HCT116 (cell line): ENCODE data around the gene IL20RB. TPM values are rescaled to one million over a fixed set of nuclear protein-coding genes. Genes with fewer than 3 reads are reported as not detected.

ENCODE experiments used
- ATAC-seq: fragments of 200-7000 bp; cut with Tn5 transposase; 2 replicates; pipeline ENCODE4 v1.9.1; 2020; ENCODE audit warnings: mild to moderate bottlenecking, moderate library complexity
- BruUV-seq: library from RNA; stranded (reverse); fragments of 400-500 nt; replicated peaks from 2 replicates; lab custom pipeline; 2021; lab: Mats Ljungman, UMichigan
- CTCF ChIA-PET: fragments of 300-600 bp; sonication (Branson Sonifier 250); formaldehyde crosslinking; loops from one replicate; lab custom pipeline; 2021; ENCODE audit warnings: antibody characterized with exemption; lab: Charles Lee
- POLR2A ChIA-PET: fragments of 300-600, 350-600 bp; sonication (Branson Sonifier 250); formaldehyde crosslinking; loops from one replicate; lab custom pipeline; 2021; ENCODE audit warnings: antibody characterized with exemption; lab: Charles Lee
- RAD21 ChIA-PET, 2 experiments: fragments of 300-600 bp; sonication (Branson Sonifier 250); formaldehyde crosslinking; loops; one replicate each; lab custom pipeline; 2023; ENCODE audit warnings: low total read pairs in 2 of 2; ENCODE audit not compliant: uncharacterized antibody in 2 of 2, unreplicated experiment in 2 of 2, low non-redundant PET in 1 of 2; lab: Charles Lee
- DNase-seq: peaks from one replicate; pipeline ENCODE4 v3.0.0-alpha.2; 2010; ENCODE audit warnings: low read depth, low spot score
- H2AFZ ChIP-seq: fragments of 200-600 bp; shearing (Covaris generic), sonication (generic); 2 replicates; pipeline ENCODE4 v1.6.1; 2017; ENCODE audit warnings: low read depth, mixed run types, mixed read lengths, antibody characterized with exemption, low read length; ENCODE audit not compliant: poor library complexity, severe bottlenecking
- H3K27ac ChIP-seq: 2 replicates; pipeline ENCODE4 v1.5.1; 2012; ENCODE audit warnings: low read depth, low read length
- H3K27me3 ChIP-seq: fragments of 200-600 bp; sonication (generic); 2 replicates; pipeline ENCODE4 v1.6.1; 2016; ENCODE audit warnings: mixed run types, low read length, mixed read lengths; ENCODE audit not compliant: insufficient read depth
- H3K36me3 ChIP-seq, 2 experiments: fragments of 200-500 bp in 1 of 2; fragments of 200-600 bp in 1 of 2; sonication (Bioruptor generic) in 1 of 2; sonication (generic) in 1 of 2; 2 replicates each; pipeline versions ENCODE4 v1.5.1 to v1.6.1; 2014 to 2016; ENCODE audit warnings: low read length in 2 of 2, inconsistent platforms in 1 of 2, mixed read lengths in 1 of 2, mixed run types in 1 of 2; ENCODE audit not compliant: insufficient read depth in 2 of 2, control insufficient read depth in 1 of 2
- H3K4me1 ChIP-seq, 2 experiments: fragments of 200-600 bp in 1 of 2; sonication (generic) in 1 of 2; 2 replicates each; pipeline versions ENCODE4 v1.5.1 to v1.6.1; 2012 to 2017; ENCODE audit warnings: low read length in 2 of 2, inconsistent platforms in 1 of 2, mild to moderate bottlenecking in 1 of 2, mixed read lengths in 1 of 2, mixed run types in 1 of 2, moderate library complexity in 1 of 2; ENCODE audit not compliant: insufficient read depth in 2 of 2, control insufficient read depth in 1 of 2
- H3K4me2 ChIP-seq: fragments of 200-600 bp; sonication (generic); 2 replicates; pipeline ENCODE4 v1.6.1; 2017; ENCODE audit warnings: mixed run types, low read length, mixed read lengths
- H3K4me3 ChIP-seq, 2 experiments: fragments of 200-600 bp in 1 of 2; sonication (generic) in 1 of 2; replicated peaks in 1 of 2; 2 replicates each; pipeline ENCODE4 v1.5.1; 2011 to 2016; ENCODE audit warnings: low read length in 2 of 2, control low read depth in 1 of 2, low read depth in 1 of 2, mild to moderate bottlenecking in 1 of 2, mixed read lengths in 1 of 2, mixed run types in 1 of 2
- H3K79me2 ChIP-seq: fragments of 200-600 bp; sonication (generic); 2 replicates; pipeline ENCODE4 v1.6.1; 2017; ENCODE audit warnings: mild to moderate bottlenecking, mixed run types, low read length, moderate library complexity, mixed read lengths; ENCODE audit not compliant: insufficient read depth
- H3K9ac ChIP-seq: fragments of 200-600 bp; sonication (generic); 2 replicates; pipeline ENCODE4 v1.6.1; 2016; ENCODE audit warnings: low read length, mixed read lengths
- H3K9me2 ChIP-seq: fragments of 200-600 bp; sonication (generic), shearing (Covaris generic); 2 replicates; pipeline ENCODE4 v1.6.1; 2017; ENCODE audit warnings: mixed run types, mild to moderate bottlenecking, moderate library complexity; ENCODE audit not compliant: insufficient read depth
- H3K9me3 ChIP-seq, 2 experiments: fragments of 200-500 bp in 1 of 2; fragments of 200-600 bp in 1 of 2; sonication (Bioruptor generic) in 1 of 2; sonication (generic) in 1 of 2; 2 replicates each; pipeline ENCODE4 v1.6.1; 2014 to 2017; ENCODE audit warnings: low read length in 2 of 2, mixed read lengths in 2 of 2, inconsistent platforms in 1 of 2, low read depth in 1 of 2, mild to moderate bottlenecking in 1 of 2, mixed run types in 1 of 2, moderate library complexity in 1 of 2; ENCODE audit not compliant: control insufficient read depth in 1 of 2, insufficient read depth in 1 of 2
- H4K20me1 ChIP-seq: fragments of 200-600 bp; sonication (generic), shearing (Covaris generic); 2 replicates; pipeline ENCODE4 v1.6.1; 2017; ENCODE audit warnings: mixed run types, mild to moderate bottlenecking, moderate library complexity; ENCODE audit not compliant: insufficient read depth
- CBX3 ChIP-seq: IDR thresholded peaks from 2 replicates; pipeline ENCODE4 v1.6.1; 2012; ENCODE audit warnings: low read depth
- CEBPB ChIP-seq: IDR thresholded peaks from 2 replicates; pipeline ENCODE4 v1.6.1; 2012; ENCODE audit warnings: low read depth
- CTCF ChIP-seq, 3 experiments: fragments of 200-600 bp in 1 of 3; sonication (generic) in 1 of 3; IDR thresholded peaks in 2 of 3; conservative IDR thresholded peaks in 1 of 3; 2 replicates each; pipeline ENCODE4 v1.5.1; 2012 to 2017; ENCODE audit warnings: low read depth in 2 of 3, low read length in 2 of 3, antibody characterized with exemption in 1 of 3, borderline replicate concordance in 1 of 3, control low read depth in 1 of 3, mild to moderate bottlenecking in 1 of 3, mixed read lengths in 1 of 3, mixed run types in 1 of 3, moderate library complexity in 1 of 3; ENCODE audit not compliant: insufficient read depth in 1 of 3
- EGR1 ChIP-seq: IDR thresholded peaks from 2 replicates; pipeline ENCODE4 v1.6.1; 2012; ENCODE audit warnings: low read depth
- ELF1 ChIP-seq: IDR thresholded peaks from 2 replicates; pipeline ENCODE4 v1.6.1; 2012; ENCODE audit warnings: low read depth, borderline replicate concordance
- EZH2phosphoT487 ChIP-seq: fragments of 200-600 bp; IDR thresholded peaks from 2 replicates; pipeline ENCODE4 v1.6.1; 2018; ENCODE audit warnings: antibody characterized with exemption, borderline replicate concordance
- FOSL1 ChIP-seq: IDR thresholded peaks from 2 replicates; pipeline ENCODE4 v1.6.1; 2012; ENCODE audit warnings: low read depth
- POLR2A ChIP-seq: IDR thresholded peaks from 2 replicates; pipeline ENCODE4 v1.7.0; 2011; ENCODE audit warnings: borderline replicate concordance; ENCODE audit not compliant: insufficient read depth, insufficient read length; ENCODE audit errors: extremely low read depth
- POLR2AphosphoS5 ChIP-seq: IDR thresholded peaks from 2 replicates; pipeline ENCODE4 v1.6.1; 2011; ENCODE audit warnings: mild to moderate bottlenecking, low read depth, low read length, moderate library complexity
- RAD21 ChIP-seq: IDR thresholded peaks from 2 replicates; pipeline ENCODE4 v1.6.1; 2012; ENCODE audit warnings: low read depth, mild to moderate bottlenecking
- SP1 ChIP-seq: IDR thresholded peaks from 2 replicates; pipeline ENCODE4 v1.6.1; 2012; ENCODE audit warnings: low read depth
- SRF ChIP-seq: IDR thresholded peaks from 2 replicates; pipeline ENCODE4 v1.6.1; 2012; ENCODE audit warnings: low read depth
- YY1 ChIP-seq: IDR thresholded peaks from 2 replicates; pipeline ENCODE4 v1.6.1; 2011; ENCODE audit warnings: low read length, low read depth, moderate library complexity, mild to moderate bottlenecking; ENCODE audit not compliant: insufficient replicate concordance; ENCODE audit errors: extremely low read depth
- ZBTB33 ChIP-seq: IDR thresholded peaks from 2 replicates; pipeline ENCODE4 v1.6.1; 2011; ENCODE audit warnings: mild to moderate bottlenecking, low read length, moderate library complexity; ENCODE audit not compliant: insufficient replicate concordance; ENCODE audit errors: extremely low read depth
- ZFX ChIP-seq: fragments of 450-650 bp; IDR thresholded peaks from 2 replicates; pipeline ENCODE4 v1.6.1; 2017
- intact Hi-C: fragments of 100-400 bp; cut with micrococcal nuclease; formaldehyde crosslinking; loops from 2 replicates; pipeline ENCODE4 v1.10.0; 2022
- total RNA-seq: library from RNA; stranded (reverse); gene quantifications from one replicate; pipeline ENCODE4 v1.2.1, GENCODE V29; 2021; ENCODE audit not compliant: unreplicated experiment
- TF ChIP-seq, protein P1 (sequence below): IDR thresholded peaks from 2 replicates; pipeline ENCODE4 v1.6.1; 2012

The IL20RB gene
- total RNA-seq, 1 experiment from 2014 or later: 6.1 TPM

DNA sequence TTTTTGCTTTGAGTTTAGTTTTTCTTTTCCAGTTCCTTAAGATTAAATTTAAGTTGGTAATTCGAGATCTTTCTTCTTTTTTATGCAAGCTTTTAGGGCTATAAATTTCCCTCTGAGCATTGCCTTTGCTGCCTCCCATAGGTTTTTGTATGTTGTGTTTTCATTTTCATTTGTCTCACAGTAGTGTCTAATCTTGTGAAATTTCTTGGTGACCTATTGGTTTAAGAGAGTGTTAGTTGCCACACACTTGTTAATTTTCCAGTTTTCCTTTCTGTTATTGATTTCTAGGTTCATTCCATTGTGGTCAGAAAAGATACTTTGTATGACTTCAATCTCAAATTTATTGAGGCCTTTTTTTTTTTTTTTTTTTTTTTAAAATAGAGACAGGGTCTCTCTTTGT lies 18.3 kb upstream of the IL20RB start:
- no peak overlapping the region for H3K4me2 ChIP-seq
- ATAC-seq: no peak
- no peaks in the 10 kb centered on the region for H3K9me2 ChIP-seq
- H3K9me3 ChIP-seq: no peaks in the 10 kb centered on the region
- BruUV-seq: no TSS peak
- RAD21 ChIA-PET: no interaction called here
- H3K9ac ChIP-seq: no peak overlapping the region
- peaks cover 0 to 8% of the 10 kb centered on the region in 2 experiments; a peak in 1 of 4 replicates for H3K4me1 ChIP-seq
- peaks cover 53% of the 10 kb centered on the region for H3K79me2 ChIP-seq
- H4K20me1 ChIP-seq: no peaks in the 10 kb centered on the region
- CTCF ChIA-PET: no interaction called here
- no peak for TF ChIP-seq POLR2AphosphoS5
- TF ChIP-seq EZH2phosphoT487: no peak
- no peak for TF ChIP-seq EGR1
- TF ChIP-seq YY1: no peak
- TF ChIP-seq, protein P1, sequence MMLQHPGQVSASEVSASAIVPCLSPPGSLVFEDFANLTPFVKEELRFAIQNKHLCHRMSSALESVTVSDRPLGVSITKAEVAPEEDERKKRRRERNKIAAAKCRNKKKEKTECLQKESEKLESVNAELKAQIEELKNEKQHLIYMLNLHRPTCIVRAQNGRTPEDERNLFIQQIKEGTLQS: no peak
- no peak for TF ChIP-seq ZBTB33
- no peak for TF ChIP-seq SRF
- intact Hi-C loops: no loop called here
- no peak overlapping the region for H2AFZ ChIP-seq
- no peaks in the 10 kb centered on the region for H3K27me3 ChIP-seq
- no peak overlapping the region for H3K27ac ChIP-seq
- H3K4me3 ChIP-seq: no peak overlapping the region
- POLR2A ChIA-PET: no interaction called here
- no peak for DNase-seq
- H3K36me3 ChIP-seq: no peaks in the 10 kb centered on the region

DNA sequence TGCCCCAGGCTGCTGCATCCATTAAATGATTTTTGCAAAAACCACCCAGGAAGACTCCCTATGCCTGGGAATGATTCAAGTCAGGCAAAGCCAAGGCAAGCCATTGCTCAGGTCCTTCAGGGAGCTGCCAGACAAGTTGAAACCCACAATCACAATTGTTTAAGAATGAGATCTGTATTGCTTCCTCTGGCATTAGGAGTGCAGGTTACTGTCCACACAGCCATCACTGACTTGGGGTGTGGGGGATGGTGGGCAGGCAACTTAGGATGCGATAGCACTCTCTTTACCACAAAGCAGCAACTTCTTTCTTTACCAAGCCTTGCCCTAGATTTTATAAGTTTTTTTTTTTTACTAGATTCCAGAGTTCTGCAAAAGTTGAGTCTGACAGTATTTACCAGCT lies 15.0 kb upstream of the IL20RB start:
- Histone ChIP-seq H3K9me3 (no peaks in the 10 kb centered on the region), H3K9ac (no peak overlapping the region), H3K9me2 (no peaks in the 10 kb centered on the region), H3K27ac (no peak overlapping the region), H3K4me3 (no peak overlapping the region), H3K36me3 (peaks cover 0 to 6% of the 10 kb centered on the region in 2 experiments; a peak in 1 of 4 replicates), H3K4me2 (no peak overlapping the region), H3K4me1 (peaks cover 0 to 6% of the 10 kb centered on the region in 2 experiments; a peak in 1 of 4 replicates), H3K27me3 (no peaks in the 10 kb centered on the region), H2AFZ (no peak overlapping the region), H3K79me2 (peaks cover 42% of the 10 kb centered on the region), H4K20me1 (no peaks in the 10 kb centered on the region)
- no peak for DNase-seq
- intact Hi-C loops: no loop called here
- CTCF ChIA-PET: no interaction called here
- TF ChIP-seq ELF1: no peak
- TF ChIP-seq CEBPB: no peak
- TF ChIP-seq POLR2AphosphoS5: no peak
- TF ChIP-seq CBX3: no peak
- TF ChIP-seq SRF: no peak
- no peak for TF ChIP-seq ZFX
- no peak for TF ChIP-seq SP1
- no peak for TF ChIP-seq CTCF (IDR thresholded peaks at IDR 0.05 in 2 of 3, conservative IDR thresholded peaks at IDR 0.05 in 1 of 3; ENCODE audit: borderline replicate concordance in 1 of 3, insufficient read depth in 1 of 3, low read depth in 2 of 3, low read length in 2 of 3)
- TF ChIP-seq FOSL1: no peak
- TF ChIP-seq POLR2A: no peak
- no peak for TF ChIP-seq YY1
- TF ChIP-seq RAD21: no peak
- POLR2A ChIA-PET: no interaction called here
- RAD21 ChIA-PET: no interaction called here
- no peak for ATAC-seq
- no TSS peak for BruUV-seq
